ENCODE measurements around the gene MPDZ.

DNA sequence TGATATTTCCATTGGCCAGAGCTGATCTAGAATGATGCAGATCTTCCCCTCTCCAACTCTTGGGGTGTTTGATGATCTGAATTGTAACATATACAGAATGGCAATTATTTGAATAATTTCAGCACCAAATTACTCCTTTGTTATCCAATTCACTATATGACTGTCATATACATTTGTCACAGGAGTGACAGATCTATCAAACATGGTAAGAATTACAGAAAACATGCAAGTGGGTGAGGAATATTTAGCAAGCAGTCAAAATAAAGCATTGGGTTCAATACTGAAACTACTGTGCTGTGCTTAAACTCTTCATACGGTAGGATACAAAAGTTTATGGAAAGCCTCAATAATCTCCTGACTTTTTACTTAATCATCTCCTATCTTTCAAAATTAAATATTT is 8.8 kb downstream of the MPDZ start:
- no peak for TF ChIP-seq RAD21 (conservative IDR thresholded peaks at IDR 0.05 in 1 of 2, IDR thresholded peaks at IDR 0.05 in 1 of 2)
- TF ChIP-seq, protein P1, sequence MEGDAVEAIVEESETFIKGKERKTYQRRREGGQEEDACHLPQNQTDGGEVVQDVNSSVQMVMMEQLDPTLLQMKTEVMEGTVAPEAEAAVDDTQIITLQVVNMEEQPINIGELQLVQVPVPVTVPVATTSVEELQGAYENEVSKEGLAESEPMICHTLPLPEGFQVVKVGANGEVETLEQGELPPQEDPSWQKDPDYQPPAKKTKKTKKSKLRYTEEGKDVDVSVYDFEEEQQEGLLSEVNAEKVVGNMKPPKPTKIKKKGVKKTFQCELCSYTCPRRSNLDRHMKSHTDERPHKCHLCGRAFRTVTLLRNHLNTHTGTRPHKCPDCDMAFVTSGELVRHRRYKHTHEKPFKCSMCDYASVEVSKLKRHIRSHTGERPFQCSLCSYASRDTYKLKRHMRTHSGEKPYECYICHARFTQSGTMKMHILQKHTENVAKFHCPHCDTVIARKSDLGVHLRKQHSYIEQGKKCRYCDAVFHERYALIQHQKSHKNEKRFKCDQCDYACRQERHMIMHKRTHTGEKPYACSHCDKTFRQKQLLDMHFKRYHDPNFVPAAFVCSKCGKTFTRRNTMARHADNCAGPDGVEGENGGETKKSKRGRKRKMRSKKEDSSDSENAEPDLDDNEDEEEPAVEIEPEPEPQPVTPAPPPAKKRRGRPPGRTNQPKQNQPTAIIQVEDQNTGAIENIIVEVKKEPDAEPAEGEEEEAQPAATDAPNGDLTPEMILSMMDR (IDR thresholded peaks at IDR 0.05): no peak
- no peak for TF ChIP-seq POLR2A (IDR thresholded peaks at IDR 0.05; ENCODE audit: low read length)
- no peak for TF ChIP-seq BHLHE40 (IDR thresholded peaks at IDR 0.05; ENCODE audit: low read depth, low read length)
- TF ChIP-seq EHMT2 (IDR thresholded peaks at IDR 0.05; ENCODE audit: low read depth): no peak
- no peak for TF ChIP-seq HOXA7 (CRISPR knock-in tag; IDR thresholded peaks at IDR 0.05)
- TF ChIP-seq, protein P2, sequence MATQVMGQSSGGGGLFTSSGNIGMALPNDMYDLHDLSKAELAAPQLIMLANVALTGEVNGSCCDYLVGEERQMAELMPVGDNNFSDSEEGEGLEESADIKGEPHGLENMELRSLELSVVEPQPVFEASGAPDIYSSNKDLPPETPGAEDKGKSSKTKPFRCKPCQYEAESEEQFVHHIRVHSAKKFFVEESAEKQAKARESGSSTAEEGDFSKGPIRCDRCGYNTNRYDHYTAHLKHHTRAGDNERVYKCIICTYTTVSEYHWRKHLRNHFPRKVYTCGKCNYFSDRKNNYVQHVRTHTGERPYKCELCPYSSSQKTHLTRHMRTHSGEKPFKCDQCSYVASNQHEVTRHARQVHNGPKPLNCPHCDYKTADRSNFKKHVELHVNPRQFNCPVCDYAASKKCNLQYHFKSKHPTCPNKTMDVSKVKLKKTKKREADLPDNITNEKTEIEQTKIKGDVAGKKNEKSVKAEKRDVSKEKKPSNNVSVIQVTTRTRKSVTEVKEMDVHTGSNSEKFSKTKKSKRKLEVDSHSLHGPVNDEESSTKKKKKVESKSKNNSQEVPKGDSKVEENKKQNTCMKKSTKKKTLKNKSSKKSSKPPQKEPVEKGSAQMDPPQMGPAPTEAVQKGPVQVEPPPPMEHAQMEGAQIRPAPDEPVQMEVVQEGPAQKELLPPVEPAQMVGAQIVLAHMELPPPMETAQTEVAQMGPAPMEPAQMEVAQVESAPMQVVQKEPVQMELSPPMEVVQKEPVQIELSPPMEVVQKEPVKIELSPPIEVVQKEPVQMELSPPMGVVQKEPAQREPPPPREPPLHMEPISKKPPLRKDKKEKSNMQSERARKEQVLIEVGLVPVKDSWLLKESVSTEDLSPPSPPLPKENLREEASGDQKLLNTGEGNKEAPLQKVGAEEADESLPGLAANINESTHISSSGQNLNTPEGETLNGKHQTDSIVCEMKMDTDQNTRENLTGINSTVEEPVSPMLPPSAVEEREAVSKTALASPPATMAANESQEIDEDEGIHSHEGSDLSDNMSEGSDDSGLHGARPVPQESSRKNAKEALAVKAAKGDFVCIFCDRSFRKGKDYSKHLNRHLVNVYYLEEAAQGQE (IDR thresholded peaks at IDR 0.05): no peak
- TF ChIP-seq RARB (CRISPR knock-in tag; IDR thresholded peaks at IDR 0.05): no peak
- no peak for TF ChIP-seq EP300 (IDR thresholded peaks at IDR 0.05)
- TF ChIP-seq RFX5 (IDR thresholded peaks at IDR 0.05): no peak
- TF ChIP-seq ZNF302 (CRISPR knock-in tag; IDR thresholded peaks at IDR 0.05): no peak

All from A549 (cell line).